Natural killer cell (primary cell): ENCODE measurements around the gene LEFTY1. TPM values are rescaled to one million over a fixed set of nuclear protein-coding genes. Genes with fewer than 3 reads are reported as not detected.
A peak's percentile ranks its signal among the peaks of the same experiment; 100 is the strongest.

ENCODE experiments used
- ATAC-seq, 3 donors: fragments of 150-1000 bp in 2 of 3; fragments of 200-7000 bp in 1 of 3; cut with Tn5 transposase; 1 replicate in 1 of 3; 2 replicates in 2 of 3; pipeline ENCODE4 v1.10.0; 2021; ENCODE audit warnings: mild to moderate bottlenecking in 2 of 3, moderate library complexity in 2 of 3
- DNase-seq, 2 donors: peaks; one replicate each; pipeline versions ENCODE4 v3.0.0 to v3.0.0-alpha.2; 2013 to 2021; ENCODE audit warnings: mixed read lengths in 1 of 2
- H3K27ac ChIP-seq: one replicate; pipeline ENCODE4 v1.5.1; 2013; ENCODE audit warnings: mild to moderate bottlenecking, low read length
- H3K27me3 ChIP-seq: one replicate; pipeline ENCODE4 v1.6.1; 2013; ENCODE audit warnings: low read length; ENCODE audit not compliant: control insufficient read depth, insufficient read depth
- H3K36me3 ChIP-seq: one replicate; pipeline ENCODE4 v1.6.1; 2013; ENCODE audit warnings: low read length; ENCODE audit not compliant: control insufficient read depth, insufficient read depth
- H3K4me1 ChIP-seq: one replicate; pipeline ENCODE4 v1.6.1; 2013; ENCODE audit warnings: low read length; ENCODE audit not compliant: control insufficient read depth, insufficient read depth
- H3K4me3 ChIP-seq: one replicate; pipeline ENCODE4 v1.5.1; 2013; ENCODE audit warnings: low read length
- H3K9me3 ChIP-seq: one replicate; pipeline ENCODE4 v1.6.1; 2013; ENCODE audit warnings: low read length; ENCODE audit not compliant: control insufficient read depth, insufficient read depth
- H3K27ac Mint-ChIP-seq, 2 donors: one replicate each; pipeline ENCODE4 v1.8.0; 2022; ENCODE audit warnings: mild to moderate bottlenecking in 2 of 2, mixed read lengths in 2 of 2, moderate library complexity in 1 of 2
- H3K27me3 Mint-ChIP-seq, 2 donors: one replicate each; pipeline ENCODE4 v1.8.0; 2022; ENCODE audit warnings: low read depth in 2 of 2, mixed read lengths in 2 of 2
- H3K36me3 Mint-ChIP-seq: one replicate; pipeline ENCODE4 v1.8.0; 2022; ENCODE audit warnings: mixed read lengths
- H3K4me1 Mint-ChIP-seq, 2 donors: one replicate each; pipeline ENCODE4 v1.8.0; 2022; ENCODE audit warnings: mixed read lengths in 2 of 2
- H3K4me3 Mint-ChIP-seq: one replicate; pipeline ENCODE4 v1.8.0; 2022; ENCODE audit warnings: mild to moderate bottlenecking, moderate library complexity, mixed read lengths
- H3K9me3 Mint-ChIP-seq, 2 donors: one replicate each; pipeline ENCODE4 v1.8.0; 2022; ENCODE audit warnings: mixed read lengths in 2 of 2
- CTCF ChIP-seq: fragments of 200-600 bp; IDR thresholded peaks from one replicate; pipeline ENCODE4 v1.8.0; 2022; ENCODE audit warnings: antibody characterized with exemption
- WGBS: methylation state at CpG from one replicate; pipeline ENCODE4 v1.1.7; 2013; ENCODE audit warnings: missing lambda C conversion rate; ENCODE audit not compliant: insufficient coverage; 5-methylcytosine and 5-hydroxymethylcytosine counted together
- intact Hi-C: fragments of 100-400 bp; cut with micrococcal nuclease; formaldehyde crosslinking; loops from one replicate; pipeline ENCODE4 v1.14.2; 2022
- total RNA-seq, 4 donors: library from RNA; stranded (reverse); fragments of 120-200 nt in 1 of 4; gene quantifications; one replicate each; pipeline versions ENCODE4 v1.2.3 to v1.2.4, GENCODE V29; 2013 to 2022

Gene LEFTY1
- total RNA-seq, 3 donors from 2014 or later (not counting 1 experiment from before 2014, with no cell fraction given): not detected

GRCh38 chr1:225850370-225850769 lies 38.6 kb downstream of the LEFTY1 start:
- no peak overlapping the region for H3K27ac ChIP-seq
- no peak overlapping the region for H3K4me3 ChIP-seq
- WGBS: 85% methylated on average over 7 of the region's 7 CpGs
- peaks cover 63% of the 10 kb centered on the region for H3K4me1 ChIP-seq
- no peak for TF ChIP-seq CTCF
- Mint-ChIP-seq H3K4me1 (peaks cover 42 to 70% of the 10 kb centered on the region in 2 donors), H3K9me3 (no peaks in the 10 kb centered on the region), H3K36me3 (peaks cover 11% of the 10 kb centered on the region), H3K27me3 (no peaks in the 10 kb centered on the region), H3K27ac (peak overlapping the region; percentile 88 to 95), H3K4me3 (peak overlapping the region; percentile 38)
- ATAC-seq (no peak), DNase-seq (no peak)
- no peaks in the 10 kb centered on the region for H3K9me3 ChIP-seq
- intact Hi-C loops: loop anchor here (5.0 kb wide), 1 partner anchor 73 kb away; the partner anchor contains the start of gene SRP9
- H3K36me3 ChIP-seq: peaks cover 47% of the 10 kb centered on the region
- no peaks in the 10 kb centered on the region for H3K27me3 ChIP-seq

GRCh38 chr1:225849925-225850324 lies 39.0 kb downstream of the LEFTY1 start:
- H3K27me3 ChIP-seq: no peaks in the 10 kb centered on the region
- Mint-ChIP-seq H3K36me3 (peaks cover 11% of the 10 kb centered on the region), H3K4me1 (peaks cover 40 to 68% of the 10 kb centered on the region in 2 donors), H3K9me3 (no peaks in the 10 kb centered on the region), H3K27me3 (no peaks in the 10 kb centered on the region), H3K27ac (peak overlapping the region; percentile 88 to 95), H3K4me3 (peak overlapping the region; percentile 38)
- no peak overlapping the region for H3K4me3 ChIP-seq
- H3K27ac ChIP-seq: peak overlapping the region; percentile 61
- peaks cover 47% of the 10 kb centered on the region for H3K36me3 ChIP-seq
- ATAC-seq: peak; percentile 65 to 77 (median 73)
- 29% methylated on average over 6 of the region's 7 CpGs for WGBS
- no peaks in the 10 kb centered on the region for H3K9me3 ChIP-seq
- intact Hi-C loops: loop anchor here (5.0 to 10.0 kb wide), 2 partner anchors 73 to 125 kb away; partner anchors contain the start of gene SRP9
- no peak for TF ChIP-seq CTCF
- DNase-seq: peak; percentile 57 to 61
- H3K4me1 ChIP-seq: peaks cover 63% of the 10 kb centered on the region

GRCh38 chr1:225848030-225848955 lies 40.7 kb downstream of the LEFTY1 start:
- Histone ChIP-seq H3K9me3 (no peaks in the 10 kb centered on the region), H3K36me3 (peaks cover 31% of the 10 kb centered on the region), H3K4me3 (no peak overlapping the region), H3K4me1 (peaks cover 63% of the 10 kb centered on the region), H3K27ac (peak overlapping the region; percentile 61), H3K27me3 (no peaks in the 10 kb centered on the region)
- H3K4me1 Mint-ChIP-seq: peaks cover 40 to 65% of the 10 kb centered on the region in 2 donors
- H3K9me3 Mint-ChIP-seq: no peaks in the 10 kb centered on the region
- ATAC-seq (peak; percentile 76 to 81 (median 78)), DNase-seq (peak in 1 of 2 donors; percentile 67)
- H3K27ac Mint-ChIP-seq: peak overlapping the region; percentile 88 to 95
- no peak for TF ChIP-seq CTCF
- H3K36me3 Mint-ChIP-seq: no peaks in the 10 kb centered on the region
- WGBS: 30% methylated on average over 13 of the region's 16 CpGs
- H3K4me3 Mint-ChIP-seq: peak overlapping the region; percentile 81
- intact Hi-C loops: loop anchor here (10.0 kb wide), 1 partner anchor 127 kb away; no protein-coding TSS in a partner anchor
- no peaks in the 10 kb centered on the region for H3K27me3 Mint-ChIP-seq
